HG03457 (cell line): ENCODE results near the gene MRPL52.
"Not testable (repeated sequence)": the region's sequence is repeated elsewhere in the genome, so short reads cannot be mapped to it uniquely, and the experiment has no call there.

Experiments used
- ATAC-seq: cut with Tn5 transposase; IDR thresholded peaks from one replicate; pipeline ENCODE4 v1.9.1; 2021; ENCODE audit warnings: moderate number of reproducible peaks; ENCODE audit not compliant: unreplicated experiment

The MRPL52 gene

DNA sequence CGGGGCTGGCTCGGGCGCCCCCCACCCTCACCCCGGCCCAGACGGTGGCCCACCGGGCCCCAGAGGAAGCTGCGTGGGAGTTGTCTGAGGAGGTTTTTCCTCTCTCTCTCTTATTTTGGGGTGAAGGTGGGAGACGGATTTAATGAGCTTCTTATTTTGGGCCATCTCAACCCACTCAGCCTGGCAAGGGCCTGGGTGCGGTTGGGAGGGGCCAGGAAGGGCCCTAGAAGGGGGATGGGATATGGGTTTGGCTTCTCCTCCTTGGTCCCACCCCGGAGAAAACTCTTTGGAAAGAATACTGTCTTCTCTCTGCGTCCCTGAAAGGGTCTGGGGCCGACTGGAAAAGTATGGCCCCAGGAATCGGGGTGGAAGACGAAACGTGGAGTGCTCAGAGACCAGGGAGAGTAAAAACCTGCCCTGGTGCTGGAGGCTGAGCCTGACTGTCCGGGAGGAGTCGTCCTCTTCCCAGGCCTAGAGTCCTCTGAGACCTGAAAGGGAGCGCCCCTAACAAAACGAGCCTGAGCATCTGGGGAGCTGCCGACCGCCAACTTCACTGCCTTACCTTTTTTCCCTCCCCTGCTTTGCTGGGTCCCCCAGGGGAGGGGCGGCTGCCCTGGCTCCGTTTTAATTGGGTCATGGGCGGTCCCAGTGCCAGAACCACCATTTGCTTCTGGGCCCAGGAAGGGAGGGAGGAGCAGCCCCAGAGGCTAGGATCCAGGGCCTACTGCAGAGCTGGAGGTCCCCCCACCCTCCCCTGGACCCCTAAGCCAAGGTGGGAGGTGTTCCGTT is 8.3 kb downstream of the MRPL52 start:
- ATAC-seq: no peak

DNA sequence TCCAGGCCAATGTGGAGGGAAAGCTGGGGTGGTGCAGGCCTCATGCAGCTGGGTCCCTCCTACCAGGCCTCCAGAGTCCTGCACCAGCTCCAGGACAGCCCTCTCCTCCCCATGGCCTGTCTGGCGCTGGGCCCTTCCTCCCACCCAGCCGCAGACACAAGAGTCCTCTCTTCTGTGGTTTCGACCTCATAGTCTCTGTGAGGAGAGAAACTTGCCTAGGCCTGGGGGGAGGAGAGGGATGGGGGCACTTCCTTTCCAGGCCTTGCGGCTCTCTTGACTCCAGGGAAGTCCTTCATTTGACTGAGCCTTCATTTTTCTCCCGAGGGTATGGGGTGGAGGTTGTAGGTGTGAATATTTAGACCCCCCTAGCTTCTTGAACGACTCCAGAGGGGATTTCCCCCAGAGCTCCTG is 8.9 kb downstream of the MRPL52 start:
- no peak for ATAC-seq

DNA sequence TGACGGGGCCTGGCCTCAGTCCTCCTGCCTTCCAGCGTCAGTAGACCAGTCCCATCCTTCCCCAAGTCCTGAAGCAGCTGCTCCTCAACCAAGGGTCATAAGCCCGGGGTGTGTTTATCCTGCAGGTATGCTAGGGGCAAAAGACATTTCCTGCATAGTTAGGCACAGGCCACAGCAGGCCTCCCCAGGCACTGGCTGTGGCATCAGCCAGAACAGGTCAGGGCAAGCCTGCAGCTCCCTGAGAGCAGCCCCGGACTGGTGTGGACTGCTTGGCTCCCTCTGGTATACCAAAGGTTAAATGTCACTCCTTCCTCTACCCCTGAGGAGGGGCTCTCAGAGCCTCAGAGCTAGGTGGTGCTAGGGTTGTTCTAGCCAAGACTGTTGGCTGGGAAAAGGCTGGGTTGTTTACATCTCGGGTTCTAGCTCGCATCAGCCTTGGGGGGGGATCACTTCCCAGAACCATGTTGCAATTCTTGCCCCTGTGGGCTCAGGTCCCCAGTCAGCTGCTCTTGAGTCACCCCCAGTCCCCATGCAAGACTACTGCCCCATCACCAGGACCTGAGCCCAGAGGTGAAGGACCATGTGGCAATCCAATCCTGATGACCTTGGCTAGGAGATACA is 9.6 kb downstream of the MRPL52 start:
- ATAC-seq: no peak

DNA sequence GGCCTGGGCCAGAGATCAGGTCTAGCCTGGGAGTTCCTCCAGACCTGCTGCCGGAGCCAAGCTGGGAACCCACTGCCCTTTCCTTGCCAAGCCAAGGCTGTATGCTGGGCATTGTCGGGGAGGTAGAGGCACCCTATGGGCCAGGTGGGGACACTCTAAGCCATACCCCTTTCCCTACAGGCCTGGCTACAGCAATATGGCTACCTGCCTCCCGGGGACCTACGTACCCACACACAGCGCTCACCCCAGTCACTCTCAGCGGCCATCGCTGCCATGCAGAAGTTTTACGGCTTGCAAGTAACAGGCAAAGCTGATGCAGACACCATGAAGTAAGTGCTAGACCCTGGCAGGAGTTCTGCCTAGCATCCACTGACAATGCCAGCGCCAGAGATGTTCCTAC is 11.6 kb downstream of the MRPL52 start:
- no peak for ATAC-seq

DNA sequence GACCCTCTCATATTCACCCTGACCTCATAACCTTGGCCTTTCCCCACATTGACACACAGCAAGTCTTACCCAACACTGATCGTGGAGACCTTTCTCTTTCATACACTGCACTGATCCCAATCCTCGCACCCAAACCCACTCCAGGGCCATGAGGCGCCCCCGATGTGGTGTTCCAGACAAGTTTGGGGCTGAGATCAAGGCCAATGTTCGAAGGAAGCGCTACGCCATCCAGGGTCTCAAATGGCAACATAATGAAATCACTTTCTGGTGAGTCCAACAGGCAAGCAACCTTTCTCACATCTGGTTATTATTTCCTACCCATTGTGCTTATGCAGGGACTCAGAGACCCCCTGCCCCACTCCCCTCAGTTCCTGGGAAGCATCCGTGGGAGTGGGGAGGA is 12.1 kb downstream of the MRPL52 start:
- ATAC-seq: no peak

DNA sequence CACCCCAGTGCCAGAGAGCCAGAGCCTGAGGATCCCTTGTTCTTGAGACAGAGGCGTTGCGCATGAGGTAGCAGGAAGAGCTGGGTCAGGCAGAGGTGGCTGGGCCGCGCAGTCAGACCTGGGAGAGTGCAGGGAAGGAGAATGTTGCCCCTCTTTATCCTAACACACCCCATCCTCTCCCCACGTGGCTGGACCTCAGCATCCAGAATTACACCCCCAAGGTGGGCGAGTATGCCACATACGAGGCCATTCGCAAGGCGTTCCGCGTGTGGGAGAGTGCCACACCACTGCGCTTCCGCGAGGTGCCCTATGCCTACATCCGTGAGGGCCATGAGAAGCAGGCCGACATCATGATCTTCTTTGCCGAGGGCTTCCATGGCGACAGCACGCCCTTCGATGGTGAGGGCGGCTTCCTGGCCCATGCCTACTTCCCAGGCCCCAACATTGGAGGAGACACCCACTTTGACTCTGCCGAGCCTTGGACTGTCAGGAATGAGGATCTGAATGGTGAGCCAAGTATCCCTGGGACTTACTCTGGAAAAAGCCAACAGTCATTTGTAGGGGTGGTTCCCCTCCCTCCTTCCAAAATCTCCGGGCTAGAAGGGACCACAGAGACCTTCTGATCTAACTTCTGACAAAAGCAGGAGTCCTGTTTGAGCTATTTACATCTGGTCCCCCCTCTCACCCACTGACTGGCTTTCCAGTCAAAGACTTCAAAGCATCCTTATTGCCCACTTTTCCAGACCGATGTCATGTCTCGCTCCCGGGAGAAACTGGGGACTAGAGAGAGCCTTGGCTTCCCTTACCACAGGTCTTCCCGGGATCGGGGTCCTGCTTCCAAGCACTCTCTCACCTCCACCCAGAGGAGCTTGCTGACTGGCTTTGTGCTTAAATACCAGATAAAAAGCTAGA is 12.8 kb downstream of the MRPL52 start:
- no peak for ATAC-seq

DNA sequence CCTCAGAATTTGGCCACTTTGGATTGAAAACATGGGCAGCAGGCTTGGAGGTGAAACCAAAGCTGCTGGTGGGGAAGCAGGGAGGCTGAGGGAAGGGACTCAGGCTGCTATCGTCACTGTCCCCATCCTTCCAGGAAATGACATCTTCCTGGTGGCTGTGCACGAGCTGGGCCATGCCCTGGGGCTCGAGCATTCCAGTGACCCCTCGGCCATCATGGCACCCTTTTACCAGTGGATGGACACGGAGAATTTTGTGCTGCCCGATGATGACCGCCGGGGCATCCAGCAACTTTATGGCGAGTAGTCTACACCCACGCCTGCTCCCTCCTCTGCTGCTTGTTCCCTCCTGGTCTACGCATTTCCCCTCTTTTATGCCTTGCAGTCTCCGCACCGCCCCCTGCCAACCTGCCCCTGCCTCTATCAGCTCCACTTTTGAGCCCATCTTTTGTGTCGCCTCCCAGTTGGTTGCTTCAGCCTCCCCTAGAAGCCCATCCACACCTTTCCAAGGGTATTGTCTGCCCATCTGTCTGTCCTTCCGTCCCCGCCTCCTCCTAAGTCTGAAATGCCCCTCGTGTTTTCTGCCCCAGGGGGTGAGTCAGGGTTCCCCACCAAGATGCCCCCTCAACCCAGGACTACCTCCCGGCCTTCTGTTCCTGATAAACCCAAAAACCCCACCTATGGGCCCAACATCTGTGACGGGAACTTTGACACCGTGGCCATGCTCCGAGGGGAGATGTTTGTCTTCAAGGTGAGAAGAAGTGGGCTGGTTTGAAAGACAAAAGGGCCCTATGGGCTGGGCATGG is 13.6 kb downstream of the MRPL52 start:
- no peak for ATAC-seq

DNA sequence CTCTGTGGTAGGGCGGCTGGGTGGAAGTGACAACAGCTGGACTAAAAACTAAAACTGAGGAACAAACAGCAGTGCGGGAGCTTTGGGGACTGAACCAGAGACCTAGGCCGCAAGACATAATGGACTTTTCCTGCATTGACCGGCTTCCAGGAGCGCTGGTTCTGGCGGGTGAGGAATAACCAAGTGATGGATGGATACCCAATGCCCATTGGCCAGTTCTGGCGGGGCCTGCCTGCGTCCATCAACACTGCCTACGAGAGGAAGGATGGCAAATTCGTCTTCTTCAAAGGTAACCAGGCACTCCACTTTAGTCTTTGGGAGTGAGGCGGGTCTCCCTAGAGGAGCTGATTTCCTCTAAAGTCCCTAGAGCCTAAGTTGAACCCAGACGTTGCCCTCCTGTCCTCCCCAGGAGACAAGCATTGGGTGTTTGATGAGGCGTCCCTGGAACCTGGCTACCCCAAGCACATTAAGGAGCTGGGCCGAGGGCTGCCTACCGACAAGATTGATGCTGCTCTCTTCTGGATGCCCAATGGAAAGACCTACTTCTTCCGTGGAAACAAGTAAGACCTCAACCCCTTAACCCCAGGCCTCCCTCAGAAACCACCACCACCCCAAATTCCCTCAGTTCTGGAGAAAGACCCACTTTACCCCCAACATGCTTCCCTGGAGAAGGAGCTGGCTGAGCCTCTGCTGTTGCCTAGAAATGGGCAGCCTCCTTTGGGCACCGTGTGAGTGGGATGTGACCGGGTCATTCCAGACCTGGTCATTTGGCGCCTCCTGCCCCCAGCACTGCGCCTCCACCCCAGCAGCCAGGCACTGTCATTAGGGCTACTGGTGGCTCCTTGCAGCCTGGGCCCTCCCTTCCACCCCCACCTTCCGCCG is 14.8 kb downstream of the MRPL52 start:
- ATAC-seq: no peak

DNA sequence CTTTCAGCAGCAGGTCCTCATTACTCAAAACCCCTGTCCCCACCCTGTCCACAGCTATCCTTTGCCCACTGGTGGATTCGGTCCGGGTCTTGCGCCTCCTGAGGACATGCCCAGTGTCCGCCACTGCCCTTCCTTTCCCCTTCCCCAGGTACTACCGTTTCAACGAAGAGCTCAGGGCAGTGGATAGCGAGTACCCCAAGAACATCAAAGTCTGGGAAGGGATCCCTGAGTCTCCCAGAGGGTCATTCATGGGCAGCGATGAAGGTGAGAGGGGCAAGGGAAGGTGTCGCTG is 15.4 kb downstream of the MRPL52 start:
- ATAC-seq: no peak

DNA sequence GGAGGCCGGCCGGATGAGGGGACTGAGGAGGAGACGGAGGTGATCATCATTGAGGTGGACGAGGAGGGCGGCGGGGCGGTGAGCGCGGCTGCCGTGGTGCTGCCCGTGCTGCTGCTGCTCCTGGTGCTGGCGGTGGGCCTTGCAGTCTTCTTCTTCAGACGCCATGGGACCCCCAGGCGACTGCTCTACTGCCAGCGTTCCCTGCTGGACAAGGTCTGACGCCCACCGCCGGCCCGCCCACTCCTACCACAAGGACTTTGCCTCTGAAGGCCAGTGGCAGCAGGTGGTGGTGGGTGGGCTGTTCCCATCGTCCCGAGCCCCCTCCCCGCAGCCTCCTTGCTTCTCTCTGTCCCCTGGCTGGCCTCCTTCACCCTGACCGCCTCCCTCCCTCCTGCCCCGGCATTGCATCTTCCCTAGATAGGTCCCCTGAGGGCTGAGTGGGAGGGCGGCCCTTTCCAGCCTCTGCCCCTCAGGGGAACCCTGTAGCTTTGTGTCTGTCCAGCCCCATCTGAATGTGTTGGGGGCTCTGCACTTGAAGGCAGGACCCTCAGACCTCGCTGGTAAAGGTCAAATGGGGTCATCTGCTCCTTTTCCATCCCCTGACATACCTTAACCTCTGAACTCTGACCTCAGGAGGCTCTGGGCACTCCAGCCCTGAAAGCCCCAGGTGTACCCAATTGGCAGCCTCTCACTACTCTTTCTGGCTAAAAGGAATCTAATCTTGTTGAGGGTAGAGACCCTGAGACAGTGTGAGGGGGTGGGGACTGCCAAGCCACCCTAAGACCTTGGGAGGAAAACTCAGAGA is 16.3 kb downstream of the MRPL52 start:
- ATAC-seq: no peak

DNA sequence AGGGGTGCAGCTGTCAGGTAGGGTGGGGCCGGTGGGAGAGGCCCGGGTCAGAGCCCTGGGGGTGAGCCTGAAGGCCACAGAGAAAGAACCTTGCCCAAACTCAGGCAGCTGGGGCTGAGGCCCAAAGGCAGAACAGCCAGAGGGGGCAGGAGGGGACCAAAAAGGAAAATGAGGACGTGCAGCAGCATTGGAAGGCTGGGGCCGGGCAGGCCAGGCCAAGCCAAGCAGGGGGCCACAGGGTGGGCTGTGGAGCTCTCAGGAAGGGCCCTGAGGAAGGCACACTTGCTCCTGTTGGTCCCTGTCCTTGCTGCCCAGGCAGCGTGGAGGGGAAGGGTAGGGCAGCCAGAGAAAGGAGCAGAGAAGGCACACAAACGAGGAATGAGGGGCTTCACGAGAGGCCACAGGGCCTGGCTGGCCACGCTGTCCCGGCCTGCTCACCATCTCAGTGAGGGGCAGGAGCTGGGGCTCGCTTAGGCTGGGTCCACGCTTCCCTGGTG is 17.2 kb downstream of the MRPL52 start:
- no peak for ATAC-seq

DNA sequence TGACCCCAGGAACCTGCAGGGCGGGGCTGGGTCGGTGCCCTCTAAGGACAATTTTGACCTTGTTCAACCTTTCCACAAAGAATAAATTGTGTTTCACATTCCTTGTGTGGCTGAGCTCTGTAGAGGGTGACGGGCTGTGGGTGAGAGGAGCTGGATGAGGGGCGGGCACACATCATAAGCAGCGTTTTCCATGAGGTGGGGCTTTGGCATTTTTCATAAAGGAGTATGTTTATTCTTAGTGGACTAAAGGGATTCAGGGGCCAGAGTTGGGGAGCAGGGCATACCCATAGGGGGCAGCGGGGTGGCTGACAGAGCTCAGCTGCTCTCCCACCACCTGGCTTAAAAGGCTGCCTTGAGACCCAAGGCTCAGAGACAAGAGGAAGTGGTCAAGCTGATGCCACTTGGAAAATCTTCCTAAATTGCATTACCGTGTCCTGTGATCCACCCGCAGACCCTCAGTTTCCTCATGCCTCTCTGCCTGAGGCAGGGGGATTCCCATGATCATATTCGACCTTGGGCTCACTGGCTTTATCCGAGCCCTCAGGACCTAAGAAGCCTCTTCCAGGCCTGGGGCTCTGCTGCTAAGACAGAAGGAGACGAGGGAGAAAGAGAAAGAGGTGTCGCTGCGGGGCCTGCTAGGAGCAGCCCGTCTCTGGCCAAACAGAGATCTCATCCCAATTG is 18.1 kb downstream of the MRPL52 start:
- no peak for ATAC-seq

DNA sequence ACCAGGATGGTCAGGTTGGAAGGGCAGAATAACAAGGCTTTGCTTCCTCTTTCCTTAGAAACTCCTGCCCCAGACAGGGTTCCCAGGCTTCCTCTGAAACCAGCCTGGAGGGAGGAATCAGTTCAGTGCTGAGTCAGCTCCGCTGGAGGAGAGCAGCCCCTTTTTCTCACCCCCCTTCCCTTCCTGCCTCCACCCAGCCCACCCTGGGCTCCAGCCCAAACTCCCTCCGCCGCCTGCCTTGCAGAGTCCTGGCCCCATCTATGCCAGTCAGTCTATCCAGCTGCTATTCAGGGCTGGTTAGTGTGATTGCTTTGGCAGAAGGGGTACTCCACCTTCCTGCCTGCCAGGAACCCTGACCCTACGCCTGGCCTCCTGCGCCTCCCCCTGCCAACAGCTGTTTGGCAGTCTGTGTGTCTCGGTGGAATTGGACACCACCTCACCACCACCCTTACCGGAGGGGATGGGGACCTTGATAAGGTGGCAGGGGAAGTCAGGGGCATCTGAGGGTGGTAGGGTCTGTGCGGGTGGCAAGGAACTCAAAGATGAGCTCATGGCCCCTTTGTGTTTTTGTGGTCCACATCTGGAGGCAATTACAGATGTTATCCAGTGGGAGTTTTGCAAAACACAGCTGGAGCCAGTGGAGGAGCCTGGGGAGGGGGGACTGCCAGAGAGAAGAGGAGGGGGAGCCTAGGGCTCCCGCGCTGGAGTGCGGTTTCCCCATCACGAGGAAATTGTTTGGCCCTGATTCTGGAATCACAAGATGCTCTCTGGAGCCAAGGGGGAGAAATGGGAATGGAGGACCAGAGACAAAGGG is 18.9 kb downstream of the MRPL52 start:
- ATAC-seq: no peak

DNA sequence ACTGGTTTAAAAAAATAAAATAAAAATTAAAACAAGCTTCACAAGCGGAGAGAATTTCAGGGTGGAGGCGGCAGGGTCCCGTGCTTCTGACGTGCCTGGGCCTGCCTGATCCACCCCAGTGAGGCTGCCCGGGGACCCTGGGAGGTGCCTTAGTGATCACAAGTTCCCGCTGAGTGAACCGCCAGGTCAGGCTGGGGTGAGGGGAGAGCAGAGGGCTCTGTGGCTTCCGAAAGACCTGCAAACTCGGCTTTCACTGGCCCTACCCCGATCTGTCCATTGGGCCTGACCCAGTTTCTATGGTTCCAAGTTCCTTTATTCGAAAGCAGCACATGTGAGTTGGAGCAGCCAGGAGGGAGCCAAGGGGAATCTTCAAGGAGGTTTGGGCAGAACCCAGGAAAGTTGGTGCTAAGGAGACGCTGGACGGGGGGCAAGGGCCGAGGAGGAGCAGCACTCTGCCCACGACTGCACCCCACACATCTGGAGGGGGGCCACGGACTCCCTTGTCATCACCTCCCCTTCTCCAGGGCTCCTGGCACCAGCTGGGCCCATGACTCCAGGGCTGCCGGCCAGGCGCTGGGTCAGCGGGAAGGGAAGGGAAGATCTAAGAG is 19.6 kb downstream of the MRPL52 start:
- ATAC-seq: no peak

DNA sequence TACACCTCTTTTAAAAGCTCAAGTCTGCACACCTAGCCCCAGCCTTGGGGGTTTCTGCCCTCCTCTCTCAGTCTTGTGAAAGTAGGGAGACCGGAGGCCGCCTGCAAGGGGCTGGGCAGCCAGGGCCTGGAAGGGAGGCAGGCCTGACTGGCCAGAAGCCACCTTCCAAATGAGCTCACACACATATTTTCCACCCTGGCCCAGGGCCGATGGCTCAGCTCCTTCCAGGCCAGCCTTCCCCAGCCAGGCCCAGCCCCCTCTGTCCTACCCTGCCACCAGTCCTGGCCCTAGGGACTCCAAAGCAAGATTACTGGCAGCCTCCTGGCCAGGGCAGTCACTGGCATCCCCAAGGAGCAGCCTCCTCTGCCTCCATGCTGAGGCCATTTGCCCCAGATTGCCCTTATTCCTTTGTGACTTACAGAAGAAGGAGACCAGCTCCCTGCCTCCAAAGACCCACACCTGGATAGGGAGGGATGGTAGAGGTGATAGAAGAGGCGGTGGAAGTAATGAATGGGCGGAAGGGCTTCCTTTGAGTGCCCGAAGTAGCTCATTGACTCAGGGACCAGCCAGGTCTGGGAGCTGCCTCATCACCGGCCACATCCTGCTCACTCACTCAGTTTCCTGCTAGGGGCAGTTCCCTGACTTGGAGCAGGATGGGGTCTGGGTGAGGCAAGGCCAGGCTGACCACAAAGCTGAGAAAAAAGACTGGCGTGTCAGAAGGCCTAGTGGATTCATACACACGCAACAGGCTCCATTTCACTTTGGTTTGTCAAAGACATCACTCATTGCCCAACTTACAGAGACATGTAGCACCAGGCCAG is 21.5 kb downstream of the MRPL52 start:
- ATAC-seq: no peak

DNA sequence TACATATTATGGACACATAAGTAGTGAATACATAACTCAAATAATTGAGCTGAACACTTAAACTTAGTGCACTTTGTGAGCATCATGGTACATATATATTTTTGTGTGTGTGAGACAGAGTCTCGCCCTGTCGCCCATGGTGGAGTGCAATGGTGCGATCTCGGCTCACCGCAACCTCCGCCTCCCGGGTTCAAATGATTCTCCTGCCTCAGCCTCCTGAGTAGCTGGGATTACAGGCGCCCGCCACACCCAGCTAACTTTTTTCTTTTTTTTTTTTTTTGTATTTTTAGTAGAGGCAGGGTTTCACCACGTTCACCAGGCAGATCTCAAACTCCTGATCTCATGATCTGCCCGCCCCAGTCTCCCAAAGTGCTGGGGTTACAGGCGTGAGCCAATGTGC is 22.5 kb downstream of the MRPL52 start:
- ATAC-seq: not testable (repeated sequence)

DNA sequence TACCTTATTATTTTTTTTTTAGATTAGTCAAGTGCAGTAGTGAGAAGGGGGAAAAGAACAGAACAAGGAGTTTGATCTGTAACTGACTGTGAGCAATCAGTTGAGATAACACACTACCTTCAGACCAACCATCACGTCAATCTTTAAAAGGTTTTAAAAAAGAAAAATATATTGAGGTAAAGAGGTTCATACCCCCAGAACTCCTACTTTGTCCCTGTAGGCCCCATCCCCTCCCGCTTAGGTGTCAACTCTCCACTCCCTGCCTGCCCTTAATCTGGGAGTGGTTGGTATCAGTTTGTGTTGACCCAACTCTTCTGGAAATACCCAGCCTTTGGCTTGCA is 22.9 kb downstream of the MRPL52 start:
- ATAC-seq: no peak
